Testis (tissue), 2 donors: Measurements from ENCODE around the gene SLC46A1.

ENCODE experiments used
- CTCF ChIP-seq, 3 experiments: fragments of 450-650 bp in 2 of 3; fragments of 200-600 bp in 1 of 3; sonication (generic) in 1 of 3; IDR thresholded peaks; one replicate each; pipeline ENCODE4 v1.5.1; 2016 to 2019; ENCODE audit warnings: antibody characterized with exemption in 3 of 3, mild to moderate bottlenecking in 2 of 3, moderate library complexity in 1 of 3
- POLR2A ChIP-seq: fragments of 450-650 bp; IDR thresholded peaks from one replicate; pipeline ENCODE4 v1.6.1; 2017; ENCODE audit warnings: antibody characterized with exemption, mild to moderate bottlenecking, moderate library complexity

GRCh38 chr17:28390563-28390962 is 15.4 kb downstream of the SLC46A1 start:
- TF ChIP-seq CTCF (IDR thresholded peaks at IDR 0.05) (no peak), POLR2A (no peak)
